ENCODE measurements around the gene CFAP20. TPM values are rescaled to one million over a fixed set of nuclear protein-coding genes. Genes with fewer than 3 reads are reported as not detected.
"Not testable (repeated sequence)": the region's sequence is repeated elsewhere in the genome, so short reads cannot be mapped to it uniquely, and the experiment has no call there.

CFAP20 gene
- total RNA-seq, 2 experiments from 2014 or later = 36.1 to 37.8 TPM

DNA sequence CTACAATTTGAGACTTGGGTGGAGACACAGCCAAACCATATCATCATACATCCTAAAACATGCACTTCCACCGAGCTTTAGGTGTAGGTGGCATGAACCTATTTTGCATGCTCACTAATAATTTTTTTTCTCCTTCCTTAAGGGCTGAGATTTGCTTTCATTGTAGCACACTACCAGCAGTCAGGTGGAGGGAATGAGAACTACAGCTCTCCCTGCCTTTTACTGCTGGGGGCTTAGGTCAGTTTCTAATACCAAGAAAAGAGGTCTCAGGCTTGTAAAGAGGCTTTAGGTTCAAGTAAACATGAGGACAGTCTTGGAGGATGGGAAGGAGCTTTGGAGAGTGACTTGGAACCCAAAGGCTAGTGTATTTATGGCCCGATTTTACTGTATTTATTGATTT, 22.0 kb downstream of the CFAP20 start:
- POLR2A ChIA-PET = no interaction called here

DNA sequence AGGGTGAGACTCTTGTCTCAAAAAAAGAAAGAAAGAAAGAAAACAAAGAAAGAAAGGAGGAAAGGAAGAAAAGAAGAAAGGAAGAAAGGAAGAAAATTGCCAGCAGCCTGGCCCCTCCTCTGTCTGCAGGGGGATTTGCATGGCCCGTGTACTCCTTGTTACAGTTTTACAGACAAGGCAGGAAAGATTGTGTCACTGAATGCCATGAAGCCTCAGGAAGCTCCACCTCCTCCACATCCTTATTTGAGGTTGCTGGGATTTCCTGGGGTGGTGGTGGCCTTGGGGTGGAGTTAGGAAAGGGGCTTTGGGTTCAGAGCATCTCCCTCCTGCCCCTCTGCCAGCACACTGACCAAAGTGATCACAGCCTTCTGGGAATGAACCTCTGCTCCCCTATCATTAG, 23.6 kb downstream of the CFAP20 start:
- no peaks in the 10 kb centered on the region for H3K36me3 Mint-ChIP-seq (ENCODE audit: low read depth)
- CTCF ChIA-PET = interaction anchor here (1.6 kb wide), 1 partner anchor 8 kb away, joined by 5 read pairs; no protein-coding TSS in a partner anchor
- DNase-seq = no peak
- no peaks in the 10 kb centered on the region for H3K9me3 Mint-ChIP-seq
- no peak overlapping the region for H3K27ac Mint-ChIP-seq
- H3K27me3 Mint-ChIP-seq = no peaks in the 10 kb centered on the region
- POLR2A ChIA-PET = no interaction called here
- H3K4me3 Mint-ChIP-seq = no peak overlapping the region
- peaks cover 8% of the 10 kb centered on the region for H3K4me1 Mint-ChIP-seq

More for the DNA sequence above, 22.0 kb downstream of the CFAP20 start:
- Mint-ChIP-seq H3K36me3 (ENCODE audit: low read depth) (no peaks in the 10 kb centered on the region), H3K27ac (no peak overlapping the region), H3K4me1 (peaks cover 8% of the 10 kb centered on the region), H3K4me3 (no peak overlapping the region), H3K9me3 (no peaks in the 10 kb centered on the region), H3K27me3 (no peaks in the 10 kb centered on the region)
- DNase-seq = no peak
- CTCF ChIA-PET = interaction anchor here (1.1 to 4.2 kb wide), 3 partner anchors 10 to 16 kb away, joined by 3 to 14 read pairs (median 5); no protein-coding TSS in a partner anchor

DNA sequence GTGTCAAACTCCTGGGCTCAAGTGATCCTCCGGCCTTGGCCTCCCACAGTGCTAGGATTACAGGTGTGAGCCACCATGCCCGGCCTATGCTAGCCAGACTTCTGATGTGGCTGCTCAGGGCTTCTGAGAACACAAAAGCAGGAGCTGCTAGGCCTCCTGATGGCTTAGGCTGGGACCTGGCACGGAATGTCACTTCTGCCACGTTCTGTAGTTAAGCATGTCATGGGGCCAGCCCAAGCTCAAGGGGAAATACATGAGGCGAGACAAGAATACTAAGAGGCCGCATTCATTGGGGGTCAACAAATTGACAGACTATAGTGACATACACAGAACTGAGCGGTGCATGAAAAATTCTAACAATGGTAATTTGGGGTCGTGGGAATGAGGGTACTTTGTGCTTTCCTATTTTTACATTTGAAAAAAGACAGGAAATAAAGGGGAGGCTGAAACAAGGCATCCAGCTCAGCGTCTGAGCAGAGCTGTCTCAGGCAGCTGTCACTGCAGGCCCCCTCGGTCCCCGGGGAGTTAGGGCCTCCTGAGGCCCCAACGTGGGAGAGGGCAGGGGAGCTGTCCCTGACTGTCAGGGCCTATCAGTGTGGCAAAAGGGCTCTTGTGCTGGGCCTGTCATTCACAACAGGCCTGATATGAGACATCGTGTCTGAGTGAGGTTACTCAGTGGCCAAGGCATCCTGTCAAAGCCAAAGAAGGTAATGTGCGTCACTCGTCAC, 26.4 kb downstream of the CFAP20 start:
- Mint-ChIP-seq H3K36me3 (ENCODE audit: low read depth) (no peaks in the 10 kb centered on the region), H3K9me3 (no peaks in the 10 kb centered on the region), H3K4me1 (peaks cover 8% of the 10 kb centered on the region), H3K4me3 (no peak overlapping the region), H3K27me3 (no peaks in the 10 kb centered on the region), H3K27ac (no peak overlapping the region)
- ChIA-PET POLR2A (no interaction called here), CTCF (no interaction called here)
- no peak for DNase-seq

DNA sequence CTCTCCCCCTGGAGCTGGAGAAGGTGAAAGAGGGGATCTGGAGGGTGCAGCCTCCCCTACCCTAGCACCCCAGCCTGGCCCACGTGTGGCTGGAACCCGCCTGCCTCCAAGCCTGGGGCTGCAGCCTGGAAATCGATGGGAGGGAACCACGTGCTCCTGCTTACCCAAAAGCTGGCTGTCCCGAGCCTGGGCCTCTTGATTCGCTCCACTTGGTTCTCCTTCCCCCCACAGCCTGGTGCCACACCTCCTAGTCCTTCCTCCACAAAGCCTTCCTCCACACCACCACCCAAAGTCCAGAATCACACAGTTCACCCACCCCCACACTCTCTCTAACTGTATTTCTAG, 29.3 kb downstream of the CFAP20 start:
- no peak for DNase-seq
- no peak overlapping the region for H3K27ac Mint-ChIP-seq
- ChIA-PET CTCF (interaction anchor here (0.8 to 1.0 kb wide), 2 partner anchors 17 to 29 kb away, joined by 3 read pairs; partner anchors contain the start of gene CFAP20), POLR2A (interaction anchor here (2.0 kb wide), 1 partner anchor 29 kb away, joined by 5 read pairs; the partner anchor contains the start of gene CFAP20)
- no peak overlapping the region for H3K4me3 Mint-ChIP-seq
- no peaks in the 10 kb centered on the region for H3K9me3 Mint-ChIP-seq
- peaks cover 7% of the 10 kb centered on the region for H3K4me1 Mint-ChIP-seq
- H3K27me3 Mint-ChIP-seq = no peaks in the 10 kb centered on the region
- H3K36me3 Mint-ChIP-seq (ENCODE audit: low read depth) = no peaks in the 10 kb centered on the region

DNA sequence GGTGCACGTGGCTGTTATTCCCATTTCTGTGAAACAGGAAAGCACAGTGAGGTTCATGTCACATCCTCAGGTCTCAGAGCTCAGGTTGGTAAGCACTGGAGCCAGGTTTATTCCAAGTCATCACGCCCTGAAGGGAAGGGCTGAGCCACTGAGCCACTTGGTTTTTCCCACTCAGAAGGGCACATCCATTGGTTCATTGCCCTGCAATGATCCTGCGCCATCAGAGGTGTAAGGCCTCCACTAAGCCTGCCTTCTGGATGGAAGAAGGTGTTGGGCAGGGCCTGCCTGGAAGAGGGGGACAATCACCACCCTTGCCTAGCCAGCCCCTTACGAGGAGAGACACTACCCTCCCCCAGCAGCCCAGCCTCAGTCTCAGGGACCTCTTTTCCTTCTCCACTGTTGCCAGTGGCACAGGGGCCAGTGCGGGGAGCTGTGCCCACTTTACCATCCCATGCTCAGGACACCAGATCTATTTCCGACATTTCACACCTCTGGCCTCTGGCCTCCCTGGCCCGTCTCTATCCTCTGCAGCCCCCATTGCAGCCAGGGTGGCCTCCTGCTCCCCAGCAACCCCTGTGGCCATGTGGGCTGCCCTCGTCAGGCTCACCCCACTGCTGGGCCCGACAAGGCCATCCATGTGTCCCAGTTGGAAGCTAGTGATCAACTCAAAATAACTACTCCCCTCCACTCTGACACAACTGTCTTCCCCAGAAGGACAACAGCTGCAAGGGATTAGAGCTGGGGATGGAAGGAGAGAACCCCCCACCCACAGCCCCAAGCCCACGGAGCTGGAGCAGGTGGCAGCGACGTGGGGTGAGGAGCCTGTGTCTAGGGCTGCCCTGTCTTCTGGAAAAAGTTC, 29.9 kb downstream of the CFAP20 start:
- H3K9me3 Mint-ChIP-seq = no peaks in the 10 kb centered on the region
- H3K27me3 Mint-ChIP-seq = no peaks in the 10 kb centered on the region
- DNase-seq = no peak
- H3K27ac Mint-ChIP-seq = no peak overlapping the region
- no peaks in the 10 kb centered on the region for H3K36me3 Mint-ChIP-seq (ENCODE audit: low read depth)
- POLR2A ChIA-PET = interaction anchor here (2.0 kb wide), 1 partner anchor 30 kb away, joined by 5 read pairs; the partner anchor contains the start of gene CFAP20
- CTCF ChIA-PET = interaction anchor here (0.8 to 1.0 kb wide), 2 partner anchors 17 to 30 kb away, joined by 3 read pairs; partner anchors contain the start of gene CFAP20
- peaks cover 9% of the 10 kb centered on the region for H3K4me1 Mint-ChIP-seq
- H3K4me3 Mint-ChIP-seq = no peak overlapping the region

DNA sequence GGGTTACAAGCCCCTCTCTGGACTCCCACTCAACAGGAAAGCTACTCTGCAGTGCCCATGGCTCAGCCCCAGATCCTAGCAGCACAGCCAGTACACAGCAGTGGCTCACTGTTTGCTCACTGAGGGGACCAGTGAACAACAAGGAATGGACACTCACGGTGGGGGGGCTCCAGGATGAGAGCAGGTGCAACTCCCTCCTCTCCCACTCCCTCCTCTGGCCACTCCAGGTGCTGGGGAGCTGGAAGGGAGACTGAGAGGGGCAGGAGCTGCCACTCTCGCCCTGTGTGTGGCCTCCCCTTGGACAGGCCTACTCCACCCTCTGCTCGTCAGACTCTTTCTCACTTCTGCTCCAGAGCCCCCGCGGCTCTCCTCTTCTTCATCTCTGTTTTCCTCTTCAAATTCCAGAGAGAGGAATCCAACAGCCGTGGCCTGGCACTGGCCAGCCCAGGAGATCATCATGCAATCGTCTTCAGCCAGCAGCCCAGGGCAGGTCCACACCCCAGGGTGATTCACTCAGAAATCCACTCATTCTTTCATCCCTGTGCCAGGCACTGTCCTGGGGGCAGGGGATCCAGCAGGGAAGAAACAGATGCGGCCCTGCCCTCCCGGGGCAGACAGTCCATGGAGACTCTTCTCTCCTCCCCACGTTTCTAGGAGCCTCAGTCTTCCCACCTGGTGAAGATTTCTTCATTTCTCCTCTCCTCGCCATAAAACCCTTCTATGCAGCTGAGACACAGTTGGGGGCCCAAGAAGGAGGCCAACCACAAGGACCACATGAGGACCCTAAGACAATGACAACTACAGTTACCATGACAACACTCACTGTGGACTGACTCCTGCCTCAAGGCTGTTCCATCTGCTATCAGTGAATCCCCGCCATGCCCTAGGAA, 30.7 kb downstream of the CFAP20 start:
- Mint-ChIP-seq H3K27me3 (no peaks in the 10 kb centered on the region), H3K36me3 (ENCODE audit: low read depth) (no peaks in the 10 kb centered on the region), H3K9me3 (no peaks in the 10 kb centered on the region), H3K4me3 (no peak overlapping the region), H3K27ac (no peak overlapping the region), H3K4me1 (peaks cover 9% of the 10 kb centered on the region)
- ChIA-PET POLR2A (interaction anchor here (1.0 kb wide), 1 partner anchor 31 kb away, joined by 3 read pairs; the partner anchor contains the start of gene CFAP20), CTCF (interaction anchor here (0.6 to 2.5 kb wide), 14 partner anchors 7 to 528 kb away, joined by 3 to 14 read pairs (median 3); no protein-coding TSS in a partner anchor)
- DNase-seq = no peak

DNA sequence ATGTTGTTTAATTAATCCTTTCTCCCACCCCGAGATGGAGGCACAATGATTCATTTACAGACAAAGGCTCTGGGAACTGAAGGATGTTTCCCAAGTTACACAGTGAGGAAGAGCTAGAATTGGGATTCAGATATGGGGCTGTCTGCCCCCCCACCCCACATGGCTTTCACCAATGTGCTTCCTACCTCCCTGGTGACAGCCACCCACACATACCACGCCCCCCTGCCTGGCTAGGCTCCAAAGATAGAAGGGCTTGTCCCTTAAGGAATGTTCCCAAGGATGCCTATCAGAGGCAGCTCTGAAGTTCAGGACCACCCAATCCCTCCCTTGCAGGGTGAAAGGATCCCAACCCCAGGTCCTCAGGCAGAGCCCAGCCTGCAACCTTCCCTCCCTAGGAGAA, 32.9 kb downstream of the CFAP20 start:
- peaks cover 9% of the 10 kb centered on the region for H3K4me1 Mint-ChIP-seq
- no peak overlapping the region for H3K4me3 Mint-ChIP-seq
- no peaks in the 10 kb centered on the region for H3K9me3 Mint-ChIP-seq
- H3K36me3 Mint-ChIP-seq (ENCODE audit: low read depth) = no peaks in the 10 kb centered on the region
- H3K27me3 Mint-ChIP-seq = peaks cover 3% of the 10 kb centered on the region
- POLR2A ChIA-PET = no interaction called here
- DNase-seq = no peak
- H3K27ac Mint-ChIP-seq = no peak overlapping the region
- CTCF ChIA-PET = interaction anchor here (0.5 to 2.5 kb wide), 4 partner anchors 13 to 199 kb away, joined by 3 to 14 read pairs (median 4); no protein-coding TSS in a partner anchor

DNA sequence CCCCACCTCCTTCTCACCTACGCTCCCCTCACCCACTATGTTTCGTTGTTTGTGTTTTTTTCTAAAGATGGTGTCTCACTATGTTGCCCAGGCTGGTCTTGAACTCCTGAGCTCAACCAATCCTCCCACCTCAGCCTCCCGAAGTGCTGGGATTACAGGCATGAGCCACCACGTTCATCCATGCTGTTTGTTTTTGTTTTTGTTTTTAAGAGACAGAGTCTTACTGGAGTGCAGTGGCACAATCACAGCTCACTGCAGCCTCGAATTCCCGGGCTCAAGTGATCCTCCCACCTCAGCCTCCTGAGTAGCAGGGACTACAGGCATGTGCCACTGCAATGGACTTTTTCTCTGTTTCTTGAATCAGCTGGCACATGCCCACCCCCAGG, 33.6 kb downstream of the CFAP20 start:
- ChIA-PET CTCF (interaction anchor here (0.6 to 1.4 kb wide), 3 partner anchors 21 to 269 kb away, joined by 3 read pairs; no protein-coding TSS in a partner anchor), POLR2A (interaction anchor here (0.8 kb wide), 1 partner anchor 33 kb away, joined by 3 read pairs; the partner anchor contains the start of gene CFAP20)
- H3K4me1 Mint-ChIP-seq; H3K4me3 Mint-ChIP-seq; H3K9me3 Mint-ChIP-seq; H3K36me3 Mint-ChIP-seq (ENCODE audit: low read depth); DNase-seq; H3K27me3 Mint-ChIP-seq: not testable (repeated sequence)
- H3K27ac Mint-ChIP-seq = peak overlapping the region; percentile 19

DNA sequence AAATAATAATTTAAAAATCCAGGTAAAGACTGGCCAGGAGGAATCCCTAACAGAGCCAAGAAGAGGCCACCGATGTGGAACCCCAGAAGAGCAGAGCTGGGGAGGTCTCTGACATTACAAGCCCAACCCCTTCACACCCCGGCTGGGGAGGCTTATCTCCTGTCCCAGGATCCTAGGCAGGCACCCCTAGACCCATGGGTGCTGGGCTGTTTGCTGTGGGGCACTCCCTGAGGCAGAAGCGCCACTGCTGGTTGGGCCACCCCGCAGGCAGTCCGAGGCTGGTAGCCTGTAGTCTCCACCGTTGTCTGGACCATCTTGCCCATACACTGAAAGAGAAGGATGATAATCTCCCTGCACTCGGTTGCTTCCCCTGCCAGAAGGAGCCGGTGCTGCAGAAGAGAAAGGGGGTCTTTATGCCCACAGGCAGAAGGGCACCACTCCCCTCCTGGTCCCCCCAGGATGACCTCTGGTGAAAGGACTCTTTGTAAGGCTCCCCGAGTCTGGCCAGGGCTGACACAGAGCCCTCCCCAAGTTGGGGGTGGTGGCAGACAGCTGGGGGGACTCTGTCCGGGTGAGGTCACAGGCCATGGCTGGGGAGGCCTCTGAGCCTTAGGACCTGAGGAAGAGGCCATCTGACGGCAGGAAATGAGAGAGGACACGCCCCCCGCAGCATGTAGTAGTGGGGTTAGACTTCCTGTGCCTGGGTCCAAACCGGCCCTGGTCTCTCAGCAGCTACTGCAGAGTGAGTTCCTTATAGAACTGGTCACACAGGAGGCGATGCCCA, 34.2 kb downstream of the CFAP20 start:
- Mint-ChIP-seq H3K4me1 (peaks cover 11% of the 10 kb centered on the region), H3K9me3 (no peaks in the 10 kb centered on the region), H3K27me3 (peaks cover 3% of the 10 kb centered on the region), H3K36me3 (ENCODE audit: low read depth) (no peaks in the 10 kb centered on the region), H3K27ac (peak overlapping the region; percentile 19), H3K4me3 (no peak overlapping the region)
- ChIA-PET CTCF (interaction anchor here (0.6 to 1.4 kb wide), 3 partner anchors 20 to 270 kb away, joined by 3 read pairs; no protein-coding TSS in a partner anchor), POLR2A (interaction anchor here (0.8 kb wide), 1 partner anchor 34 kb away, joined by 3 read pairs; the partner anchor contains the start of gene CFAP20)
- DNase-seq = peak; percentile 29

DNA sequence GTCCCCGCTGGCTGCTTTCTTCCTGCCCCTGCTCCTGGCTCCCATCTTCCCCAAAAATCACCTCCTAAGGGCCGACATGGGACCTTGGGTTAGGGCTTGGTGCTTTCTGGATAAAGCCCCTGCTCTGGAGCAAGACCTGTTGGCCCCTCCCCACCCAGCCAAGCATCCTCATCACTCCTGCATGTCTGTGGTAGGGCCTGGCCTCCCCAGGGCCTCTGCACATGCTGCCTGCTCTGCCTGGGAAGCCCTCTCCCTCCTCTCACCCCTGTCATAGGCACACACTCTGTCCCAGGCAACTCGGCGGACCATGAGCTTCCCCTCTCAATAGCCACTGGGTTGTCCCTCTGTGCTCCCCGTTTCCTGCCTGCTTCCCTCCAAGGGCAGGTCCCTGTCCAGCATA, 35.2 kb downstream of the CFAP20 start:
- no peak for DNase-seq
- H3K27me3 Mint-ChIP-seq = peaks cover 3% of the 10 kb centered on the region
- H3K9me3 Mint-ChIP-seq = no peaks in the 10 kb centered on the region
- no peak overlapping the region for H3K4me3 Mint-ChIP-seq
- ChIA-PET CTCF (no interaction called here), POLR2A (no interaction called here)
- peaks cover 12% of the 10 kb centered on the region for H3K4me1 Mint-ChIP-seq
- no peak overlapping the region for H3K27ac Mint-ChIP-seq
- H3K36me3 Mint-ChIP-seq (ENCODE audit: low read depth) = no peaks in the 10 kb centered on the region

DNA sequence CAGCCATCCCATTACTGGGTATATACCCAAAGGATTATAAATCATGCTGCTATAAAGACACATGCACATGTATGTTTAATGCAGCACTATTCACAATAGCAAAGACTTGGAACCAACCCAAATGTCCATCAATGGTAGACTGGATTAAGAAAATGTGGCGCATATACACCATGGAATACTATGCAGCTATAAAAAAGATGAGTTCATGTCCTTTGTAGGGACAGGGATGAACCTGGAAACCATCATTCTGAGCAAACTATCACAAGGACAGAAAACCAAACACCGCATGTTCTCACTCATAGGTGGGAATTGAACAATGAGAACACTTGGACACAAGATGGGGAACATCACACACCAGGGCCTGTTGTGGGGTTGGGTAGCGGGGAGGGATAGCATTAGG, 38.8 kb downstream of the CFAP20 start:
- H3K27me3 Mint-ChIP-seq; H3K36me3 Mint-ChIP-seq (ENCODE audit: low read depth); POLR2A ChIA-PET; H3K4me1 Mint-ChIP-seq; CTCF ChIA-PET; H3K4me3 Mint-ChIP-seq; H3K9me3 Mint-ChIP-seq; H3K27ac Mint-ChIP-seq; DNase-seq: not testable (repeated sequence)

DNA sequence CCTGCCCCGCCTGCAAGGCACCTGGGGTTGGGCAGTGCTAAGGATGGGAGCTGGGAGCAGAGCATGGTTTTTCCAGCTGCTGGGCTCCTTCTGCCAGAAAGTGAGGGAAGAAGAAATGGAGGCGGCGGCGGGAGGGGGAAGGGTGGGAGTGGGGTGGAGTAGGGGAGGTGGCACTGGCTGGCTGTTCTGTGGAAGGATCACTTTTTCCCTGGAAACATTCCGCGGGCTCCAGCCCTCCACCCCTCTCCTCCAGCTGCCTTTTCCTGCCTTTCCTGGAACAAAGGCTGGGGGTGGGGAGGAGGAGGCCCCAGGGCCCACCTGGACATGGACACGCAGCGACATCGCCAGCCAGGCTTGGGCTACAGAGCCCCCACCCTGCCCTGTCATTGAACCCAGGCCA, 41.1 kb downstream of the CFAP20 start:
- CTCF ChIA-PET = no interaction called here

More for the DNA sequence above, 41.1 kb downstream of the CFAP20 start:
- Mint-ChIP-seq H3K9me3 (no peaks in the 10 kb centered on the region), H3K4me1 (peaks cover 3% of the 10 kb centered on the region), H3K27me3 (peaks cover 3% of the 10 kb centered on the region), H3K4me3 (no peak overlapping the region), H3K36me3 (ENCODE audit: low read depth) (no peaks in the 10 kb centered on the region), H3K27ac (no peak overlapping the region)
- DNase-seq = no peak
- POLR2A ChIA-PET = no interaction called here

Measured in activated CD4-positive, alpha-beta memory T cell treated with anti-CD3 and anti-CD28 coated beads, Interleukin-2, amount 10 ng/mL, durations not matched to agents 7 days and 5 days (primary cell).